HG03354 (cell line): ENCODE results near the gene COL25A1.
"Not testable (repeated sequence)": the region's sequence is repeated elsewhere in the genome, so short reads cannot be mapped to it uniquely, and the experiment has no call there.

Experiments
- ATAC-seq: cut with Tn5 transposase; IDR thresholded peaks from one replicate; pipeline ENCODE4 v1.9.1; 2021; ENCODE audit warnings: mild to moderate bottlenecking; ENCODE audit not compliant: unreplicated experiment, poor library complexity, severe bottlenecking

The COL25A1 gene

GRCh38 chr4:108984495-108984894, 318.0 kb downstream of the COL25A1 start:
- ATAC-seq, result not testable (repeated sequence)

GRCh38 chr4:108982402-108983185, 319.9 kb downstream of the COL25A1 start:
- ATAC-seq, result no peak

GRCh38 chr4:108980455-108981239, 321.8 kb downstream of the COL25A1 start:
- ATAC-seq, result no peak

- no peak for ATAC-seq
These were observed 322.7 kb downstream of the COL25A1 start for GRCh38 chr4:108979759-108980158.

GRCh38 chr4:108978066-108978465, 324.4 kb downstream of the COL25A1 start:
- no peak for ATAC-seq

GRCh38 chr4:108972613-108973283, 329.7 kb downstream of the COL25A1 start:
- ATAC-seq, result peak; percentile 60

- ATAC-seq, result no peak
These were observed 331.0 kb downstream of the COL25A1 start for GRCh38 chr4:108971473-108971872.

GRCh38 chr4:108965472-108966076, 336.9 kb downstream of the COL25A1 start:
- ATAC-seq, result no peak

GRCh38 chr4:108965016-108965415, 337.4 kb downstream of the COL25A1 start:
- no peak for ATAC-seq

- ATAC-seq, result no peak
These were observed 338.5 kb downstream of the COL25A1 start for GRCh38 chr4:108963910-108964309.

GRCh38 chr4:108959491-108959890, 343.0 kb downstream of the COL25A1 start:
- no peak for ATAC-seq

- no peak for ATAC-seq
These were observed 347.6 kb downstream of the COL25A1 start for GRCh38 chr4:108954880-108955279.

GRCh38 chr4:108953941-108954340, 348.5 kb downstream of the COL25A1 start:
- no peak for ATAC-seq

GRCh38 chr4:108950158-108950915, 352.1 kb downstream of the COL25A1 start:
- no peak for ATAC-seq

- ATAC-seq, result no peak
These were observed 354.9 kb downstream of the COL25A1 start for GRCh38 chr4:108947526-108947925.

- ATAC-seq, result no peak
These were observed 356.2 kb downstream of the COL25A1 start for GRCh38 chr4:108946237-108946636.

- ATAC-seq, result no peak
These were observed 358.4 kb downstream of the COL25A1 start for GRCh38 chr4:108943976-108944591.

- no peak for ATAC-seq
These were observed 359.1 kb downstream of the COL25A1 start for GRCh38 chr4:108943371-108943770.

- ATAC-seq, result no peak
These were observed 360.5 kb downstream of the COL25A1 start for GRCh38 chr4:108941904-108942430.
